ENCODE measurements around the gene MATK.
"Not testable (repeated sequence)": the region's sequence is repeated elsewhere in the genome, so short reads cannot be mapped to it uniquely, and the experiment has no call there.

MATK gene

GRCh38 chr19:3816148-3816547 lies 30.0 kb upstream of the MATK start:
- DNase-seq (ENCODE audit: low read depth): not testable (repeated sequence)

GRCh38 chr19:3814648-3815047 lies 28.5 kb upstream of the MATK start:
- no peak for DNase-seq (ENCODE audit: low read depth)

GRCh38 chr19:3813473-3814392 lies 27.6 kb upstream of the MATK start:
- DNase-seq (ENCODE audit: low read depth): no peak

- no peak for DNase-seq (ENCODE audit: low read depth)
Measured at GRCh38 chr19:3810708-3811355, 24.7 kb upstream of the MATK start.

- DNase-seq (ENCODE audit: low read depth): no peak
Measured at GRCh38 chr19:3809881-3810707, 23.9 kb upstream of the MATK start.

- no peak for DNase-seq (ENCODE audit: low read depth)
Measured at GRCh38 chr19:3808420-3809143, 22.4 kb upstream of the MATK start.

- DNase-seq (ENCODE audit: low read depth): no peak
Measured at GRCh38 chr19:3807574-3808354, 21.6 kb upstream of the MATK start.

GRCh38 chr19:3807131-3807480 lies 20.9 kb upstream of the MATK start:
- no peak for DNase-seq (ENCODE audit: low read depth)

GRCh38 chr19:3805859-3806258 lies 19.7 kb upstream of the MATK start:
- no peak for DNase-seq (ENCODE audit: low read depth)

GRCh38 chr19:3804429-3804828 lies 18.2 kb upstream of the MATK start:
- DNase-seq (ENCODE audit: low read depth): no peak

- no peak for DNase-seq (ENCODE audit: low read depth)
Measured at GRCh38 chr19:3803986-3804385, 17.8 kb upstream of the MATK start.

GRCh38 chr19:3803114-3803888 lies 17.1 kb upstream of the MATK start:
- no peak for DNase-seq (ENCODE audit: low read depth)

GRCh38 chr19:3801412-3802096 lies 15.4 kb upstream of the MATK start:
- no peak for DNase-seq (ENCODE audit: low read depth)

- no peak for DNase-seq (ENCODE audit: low read depth)
Measured at GRCh38 chr19:3800996-3801395, 14.8 kb upstream of the MATK start.

- no peak for DNase-seq (ENCODE audit: low read depth)
Measured at GRCh38 chr19:3798137-3798536, 12.0 kb upstream of the MATK start.

GRCh38 chr19:3796358-3796757 lies 10.2 kb upstream of the MATK start:
- no peak for DNase-seq (ENCODE audit: low read depth)

GRCh38 chr19:3793799-3794198 lies 7.6 kb upstream of the MATK start:
- no peak for DNase-seq (ENCODE audit: low read depth)

- no peak for DNase-seq (ENCODE audit: low read depth)
Measured at GRCh38 chr19:3792114-3792513, 5.9 kb upstream of the MATK start.

GRCh38 chr19:3790941-3791340 lies 4.8 kb upstream of the MATK start:
- no peak for DNase-seq (ENCODE audit: low read depth)

GRCh38 chr19:3790209-3790734 lies 4.1 kb upstream of the MATK start:
- DNase-seq (ENCODE audit: low read depth): no peak
